GM18502 (cell line): ENCODE data around the gene ADCY2.

Source experiments
- ATAC-seq: cut with Tn5 transposase; IDR thresholded peaks from one replicate; pipeline ENCODE4 v1.9.1; 2021; ENCODE audit warnings: mild to moderate bottlenecking; ENCODE audit not compliant: unreplicated experiment, poor library complexity

The ADCY2 gene

DNA sequence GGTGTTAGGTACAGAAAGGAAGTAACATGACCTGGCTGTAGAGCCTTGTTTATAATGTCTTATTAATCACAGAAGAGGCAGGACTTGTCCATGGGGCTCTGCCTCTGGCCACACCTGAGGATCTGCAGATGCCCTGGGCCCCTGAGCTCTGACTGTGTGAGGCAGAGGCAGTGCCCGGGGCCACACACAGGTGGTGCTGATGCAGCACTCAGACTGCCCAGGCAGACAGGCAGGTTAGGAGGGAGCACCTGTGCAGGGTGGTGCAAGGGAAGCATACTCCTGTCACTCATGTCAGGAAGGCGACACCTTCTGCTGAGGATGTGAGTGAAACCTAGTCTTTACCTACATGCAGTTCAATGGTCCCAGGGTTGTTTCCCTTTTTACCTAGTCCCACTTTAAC is 366.3 kb downstream of the ADCY2 start:
- no peak for ATAC-seq

DNA sequence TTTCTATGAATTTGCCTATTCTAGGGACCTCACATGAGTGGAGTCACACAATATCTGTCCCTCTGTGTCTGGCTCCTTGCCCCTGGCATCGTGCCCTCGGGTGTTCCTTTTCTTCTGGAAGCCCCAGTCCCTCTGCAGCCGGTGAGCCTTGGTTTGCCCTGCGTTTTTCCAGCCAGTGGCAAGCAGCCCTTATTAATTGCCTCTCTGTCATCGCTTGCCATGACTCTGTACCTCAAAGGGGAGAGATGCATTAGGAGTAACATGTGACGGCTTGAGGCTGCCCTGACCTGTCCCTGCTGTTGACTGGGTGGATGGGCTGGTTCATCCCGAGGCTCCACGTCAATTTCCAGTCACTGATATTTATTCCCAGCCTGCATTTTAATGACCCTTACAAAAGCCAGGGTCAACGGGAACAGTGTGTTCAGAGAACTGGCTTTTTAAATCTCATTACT is 367.7 kb downstream of the ADCY2 start:
- ATAC-seq: no peak

DNA sequence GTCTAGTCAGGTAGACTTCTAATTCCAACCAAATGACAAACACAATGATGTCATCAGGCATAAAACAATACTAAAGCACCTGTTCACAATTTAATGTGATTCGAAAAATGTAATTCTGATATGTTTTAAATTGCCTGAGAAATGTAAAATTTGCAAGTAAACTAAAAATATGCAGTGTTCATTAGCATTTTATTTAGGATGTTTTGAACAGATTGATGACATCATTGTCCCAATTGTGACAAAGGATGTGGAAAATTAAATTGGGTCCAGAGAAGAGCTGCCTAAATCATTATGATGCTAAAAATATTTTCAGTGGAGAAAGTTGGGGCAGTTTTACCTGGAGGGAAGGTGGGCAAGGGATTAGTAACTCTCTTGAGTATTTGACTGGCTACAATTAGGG is 368.5 kb downstream of the ADCY2 start:
- no peak for ATAC-seq

DNA sequence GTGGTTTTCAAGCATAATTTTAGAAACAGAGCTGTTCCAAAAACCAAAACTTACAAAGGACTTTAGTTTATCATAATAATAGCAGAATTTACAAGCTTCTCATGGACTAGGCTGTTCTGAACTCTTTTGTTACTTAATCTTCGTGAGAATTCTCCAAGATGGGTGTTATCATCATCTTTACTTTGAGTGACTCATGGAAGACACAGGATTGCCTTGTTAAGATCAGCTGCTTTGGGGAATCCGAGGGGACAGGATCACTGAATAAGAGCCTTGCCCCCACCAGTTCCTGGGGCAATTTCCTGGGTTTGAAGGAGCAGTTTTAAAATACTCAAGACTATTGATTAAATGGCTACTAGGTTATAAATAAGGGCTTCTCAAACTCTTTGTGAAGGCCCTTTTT is 374.5 kb downstream of the ADCY2 start:
- no peak for ATAC-seq

DNA sequence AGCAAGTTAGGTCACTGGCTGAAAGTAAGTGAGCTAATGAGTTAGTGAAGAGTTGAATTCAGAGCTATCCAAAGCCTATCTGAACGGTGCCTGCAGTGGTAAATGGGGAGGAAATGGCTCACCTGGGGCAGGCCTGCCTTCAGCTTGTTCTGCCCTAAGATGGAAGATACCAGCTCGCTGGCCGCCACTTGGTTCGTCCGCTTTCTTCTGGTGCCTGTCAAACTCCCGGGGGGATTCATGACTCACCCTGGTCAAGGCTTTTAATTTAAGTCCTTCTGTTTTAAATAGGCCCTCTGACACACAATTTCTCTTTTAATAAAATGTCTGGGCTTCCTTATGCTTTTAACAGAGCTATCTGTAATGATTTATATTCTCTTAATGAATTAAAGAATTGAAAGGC is 376.2 kb downstream of the ADCY2 start:
- no peak for ATAC-seq

DNA sequence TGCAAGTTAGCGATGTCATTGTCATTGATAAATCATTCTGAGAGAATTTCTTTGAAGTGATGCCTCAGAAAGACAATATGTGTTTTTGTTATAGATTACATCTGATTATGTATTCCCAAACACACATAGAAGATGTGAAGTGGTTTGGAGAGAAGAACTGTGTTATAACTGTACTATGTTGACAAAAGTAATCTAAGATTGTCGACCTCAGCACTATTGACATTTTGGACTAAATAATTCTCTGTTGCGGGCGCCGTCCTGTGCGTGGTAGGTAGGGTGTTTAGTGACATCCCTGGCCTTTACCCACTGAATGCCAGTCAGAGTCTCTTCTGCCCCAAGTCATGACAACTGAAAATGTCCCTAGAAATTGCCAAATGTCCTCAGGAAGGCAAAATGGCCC is 377.2 kb downstream of the ADCY2 start:
- no peak for ATAC-seq

DNA sequence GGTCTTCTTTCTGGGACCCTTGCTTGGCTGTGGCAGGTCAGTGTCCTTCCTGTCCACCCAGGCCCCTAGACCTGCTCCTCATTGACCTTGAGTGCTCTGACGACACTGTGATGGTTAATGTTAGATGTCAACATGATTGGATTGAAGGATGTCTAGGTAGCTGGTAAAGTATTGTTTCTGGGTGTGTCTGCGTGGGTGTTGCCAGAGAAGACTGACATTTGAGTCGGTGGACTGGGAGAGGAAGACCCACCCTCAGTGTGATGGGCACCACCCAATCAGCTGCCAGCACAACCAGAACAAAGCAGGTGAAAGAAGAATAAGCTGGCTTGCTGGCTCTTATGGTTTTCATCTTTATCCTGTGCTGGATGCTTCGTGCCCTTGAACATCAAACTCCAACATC is 380.5 kb downstream of the ADCY2 start:
- no peak for ATAC-seq

DNA sequence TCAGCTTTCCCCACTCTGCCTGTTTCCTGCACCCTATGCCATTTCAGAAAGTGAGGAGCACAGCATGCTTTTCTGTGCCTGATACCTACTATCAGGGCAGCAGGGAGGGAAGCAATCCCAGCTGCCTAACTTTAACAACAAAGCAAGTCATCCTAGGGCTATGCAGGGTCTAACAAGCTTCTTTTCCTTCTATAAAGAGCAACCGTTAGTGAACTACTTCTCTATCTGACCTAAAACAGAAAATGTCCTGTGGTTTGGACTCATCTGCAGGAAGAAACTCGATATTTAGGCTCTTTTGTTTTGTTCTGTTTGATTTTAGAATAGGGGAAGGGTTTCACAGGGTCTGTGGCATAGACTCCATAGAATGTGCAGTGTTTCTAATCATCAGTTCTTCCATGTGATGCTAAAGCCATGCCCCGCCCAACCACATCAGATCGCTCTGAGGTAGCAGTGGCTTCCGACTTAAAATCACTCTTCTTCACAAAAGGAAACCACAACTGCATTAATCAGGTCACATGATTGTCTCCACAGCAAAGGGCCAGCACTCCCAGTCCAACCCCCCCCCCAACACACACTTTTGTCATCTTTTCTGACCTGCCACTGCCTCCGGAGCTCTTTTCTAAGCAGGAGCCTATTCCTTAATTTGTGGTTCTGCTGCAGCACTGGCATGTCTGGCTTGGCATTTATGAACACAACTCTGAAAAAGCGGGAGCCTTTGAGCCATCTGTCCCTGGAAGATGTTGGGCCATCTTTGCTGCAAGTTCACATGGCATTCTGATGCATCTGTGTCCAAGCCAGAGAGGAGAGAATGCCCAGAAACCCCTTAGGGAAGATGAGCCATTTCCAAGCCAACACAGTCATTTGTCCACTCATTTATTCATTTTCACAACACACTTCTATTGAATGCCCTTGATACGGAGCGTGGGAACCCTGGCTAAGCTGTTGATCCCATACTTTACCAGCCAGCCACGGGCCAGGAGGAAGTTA is 383.4 kb downstream of the ADCY2 start:
- ATAC-seq: peak; percentile 79

DNA sequence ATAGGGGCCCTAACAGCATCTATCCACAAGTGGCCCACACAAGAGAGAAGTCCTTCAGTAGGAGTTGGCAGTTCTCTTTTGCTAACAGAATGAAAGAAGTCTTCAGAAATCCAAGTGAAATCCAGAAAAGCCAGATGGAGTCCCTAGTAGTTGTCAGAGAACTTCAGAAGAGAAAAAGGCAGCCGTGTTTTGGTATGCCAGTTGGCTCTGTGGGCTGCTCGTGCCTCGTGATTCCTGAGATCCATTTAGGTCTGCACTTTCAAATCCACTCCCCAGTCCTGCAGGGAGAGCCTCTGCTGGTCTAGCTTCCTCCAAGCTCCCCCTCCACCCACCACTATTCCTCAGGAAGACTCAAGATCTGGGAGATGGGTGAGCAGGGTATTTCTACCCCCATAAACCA is 386.0 kb downstream of the ADCY2 start:
- no peak for ATAC-seq

DNA sequence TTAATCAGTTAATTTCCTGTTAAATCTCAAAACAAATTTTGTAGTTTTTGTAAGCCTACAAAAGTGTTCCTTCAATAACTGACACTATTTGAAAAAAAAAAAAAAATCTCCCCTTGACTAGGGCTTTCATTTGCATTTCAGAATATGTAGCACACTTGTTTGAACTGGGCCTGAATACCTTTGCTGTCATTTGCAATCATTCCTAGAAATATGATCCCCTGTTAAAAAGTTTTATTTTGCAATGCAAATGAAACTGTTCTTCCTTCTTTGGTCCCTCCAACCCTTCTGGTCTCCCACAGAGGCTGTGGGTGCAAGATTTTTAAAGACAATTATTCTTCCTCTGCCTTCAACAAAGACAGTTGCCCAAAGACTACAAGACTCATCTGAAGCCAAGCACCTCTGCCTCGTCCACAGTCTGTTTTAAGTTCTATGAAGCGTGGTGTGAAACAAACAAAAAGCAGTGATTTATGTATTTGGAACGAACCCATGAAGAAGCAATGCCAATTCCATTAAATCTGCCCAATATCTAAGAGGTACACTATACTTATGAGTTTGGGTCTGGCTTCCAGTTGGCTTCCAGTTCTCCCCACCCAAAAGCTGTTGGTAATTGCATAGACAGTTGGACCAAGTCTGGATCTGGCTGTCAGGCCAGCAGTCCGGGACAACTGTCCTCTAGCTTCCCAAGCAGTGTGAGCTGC is 388.9 kb downstream of the ADCY2 start:
- ATAC-seq: no peak

DNA sequence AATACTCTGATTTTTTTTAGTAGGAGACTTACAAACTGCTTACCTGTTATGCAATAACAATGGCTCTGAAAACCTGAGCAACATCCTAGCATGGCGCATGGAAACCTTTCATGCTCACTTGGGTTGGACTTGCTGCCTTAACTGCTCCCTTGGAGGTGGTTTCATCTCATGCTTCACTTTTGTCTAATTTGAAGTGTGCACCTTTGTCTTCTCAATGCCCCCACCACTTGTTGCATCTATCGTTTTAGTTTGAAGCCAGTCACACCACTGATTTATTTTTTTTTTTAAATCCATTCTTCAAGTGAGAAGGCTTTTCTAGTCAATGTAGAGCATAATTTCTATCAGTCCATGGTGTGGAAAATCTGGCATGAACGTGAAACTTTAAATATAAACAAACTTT is 391.8 kb downstream of the ADCY2 start:
- ATAC-seq: no peak

DNA sequence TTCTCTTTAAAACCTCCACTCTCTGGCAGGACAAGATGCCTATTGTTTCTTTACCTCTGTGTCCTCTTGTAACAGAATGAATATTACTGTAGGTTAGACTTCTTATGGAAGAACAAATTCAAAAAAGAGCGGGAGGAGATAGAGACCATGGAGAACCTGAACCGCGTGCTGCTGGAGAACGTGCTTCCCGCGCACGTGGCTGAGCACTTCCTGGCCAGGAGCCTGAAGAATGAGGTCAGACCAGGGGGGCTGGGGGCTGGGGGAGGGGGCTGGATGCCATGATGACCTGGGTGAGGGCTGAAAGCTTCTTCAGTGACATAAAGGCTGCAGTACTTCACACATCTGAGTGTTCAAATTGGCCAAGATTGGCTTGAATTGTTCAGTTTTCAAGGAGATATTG is 393.6 kb downstream of the ADCY2 start:
- ATAC-seq: no peak

DNA sequence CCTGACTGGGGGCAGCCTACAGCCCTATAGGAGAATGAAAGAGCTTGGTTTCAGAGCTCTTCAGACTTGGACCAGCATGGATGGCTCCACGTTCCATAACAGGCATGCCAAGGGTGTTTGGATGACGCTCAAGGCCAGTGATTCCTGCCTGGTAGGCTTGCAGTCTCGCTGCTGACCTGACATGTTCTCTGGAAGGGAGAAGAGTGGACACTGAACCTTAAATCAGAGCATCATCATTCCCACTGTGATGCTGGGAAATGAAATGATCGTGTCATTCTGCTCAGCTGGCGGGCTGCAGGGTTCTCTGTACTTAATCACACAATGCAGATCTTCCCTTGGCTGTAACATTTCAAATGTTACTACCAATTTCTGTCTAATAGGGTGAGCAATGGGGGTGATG is 398.0 kb downstream of the ADCY2 start:
- peak; percentile 22 for ATAC-seq

DNA sequence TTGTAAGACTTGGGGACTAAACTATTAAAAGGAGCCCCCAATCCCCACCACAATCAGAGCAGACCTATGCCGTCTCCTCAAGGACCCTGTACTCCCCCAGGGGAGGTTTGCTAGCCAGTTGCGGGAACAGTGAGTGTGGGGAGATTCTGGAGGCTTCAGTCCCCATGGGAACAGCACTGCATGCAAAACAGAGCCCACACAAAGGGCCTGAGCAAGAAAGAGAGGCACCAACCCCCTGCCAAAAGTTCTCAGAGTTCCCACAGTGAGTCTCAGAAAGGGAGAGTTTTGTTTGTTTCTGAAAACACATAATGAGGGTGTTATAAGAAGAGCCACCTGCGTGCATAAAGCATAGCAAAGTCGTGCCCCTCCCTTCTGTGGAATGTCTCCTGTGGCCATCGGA is 398.4 kb downstream of the ADCY2 start:
- ATAC-seq: peak; percentile 93

DNA sequence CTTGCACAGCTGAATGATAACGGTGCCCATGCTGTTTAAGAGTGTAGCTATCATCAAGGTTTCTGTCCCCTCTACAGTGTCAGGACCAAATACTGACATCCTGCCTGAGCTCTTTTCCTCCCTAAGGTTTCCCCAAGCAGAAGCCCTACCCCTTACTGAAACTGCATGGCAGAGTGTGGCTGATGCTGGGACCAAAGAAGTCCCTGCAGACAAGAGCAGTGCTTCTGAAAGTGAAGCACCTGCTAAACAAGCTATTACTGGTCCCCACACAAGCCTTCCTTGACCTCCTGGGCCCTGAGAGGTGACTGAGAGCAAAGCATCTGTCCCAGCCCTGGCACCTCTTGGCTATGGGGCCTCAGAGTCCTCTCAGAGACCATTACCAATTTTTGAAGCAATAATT is 398.9 kb downstream of the ADCY2 start:
- peak; percentile 60 for ATAC-seq

DNA sequence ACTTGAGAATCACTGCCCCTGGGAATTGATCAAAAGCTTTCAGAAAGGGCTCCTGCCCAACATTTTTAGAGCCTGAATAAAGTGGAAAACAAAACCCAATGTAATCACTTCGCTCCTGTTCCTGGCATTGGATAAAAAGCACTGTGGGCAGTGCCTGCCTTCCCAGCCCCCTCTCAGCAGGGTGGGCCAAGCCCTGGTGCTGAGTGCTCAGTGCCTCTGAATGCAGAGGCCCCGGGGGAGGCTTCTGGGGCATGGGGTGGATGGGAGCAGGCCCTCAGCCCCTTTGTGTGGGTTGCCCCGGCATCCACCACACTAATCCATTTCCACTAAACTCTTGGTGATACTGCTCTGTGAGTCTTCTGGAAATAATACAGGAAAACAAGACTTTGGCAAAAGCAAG is 399.4 kb downstream of the ADCY2 start:
- ATAC-seq: no peak

DNA sequence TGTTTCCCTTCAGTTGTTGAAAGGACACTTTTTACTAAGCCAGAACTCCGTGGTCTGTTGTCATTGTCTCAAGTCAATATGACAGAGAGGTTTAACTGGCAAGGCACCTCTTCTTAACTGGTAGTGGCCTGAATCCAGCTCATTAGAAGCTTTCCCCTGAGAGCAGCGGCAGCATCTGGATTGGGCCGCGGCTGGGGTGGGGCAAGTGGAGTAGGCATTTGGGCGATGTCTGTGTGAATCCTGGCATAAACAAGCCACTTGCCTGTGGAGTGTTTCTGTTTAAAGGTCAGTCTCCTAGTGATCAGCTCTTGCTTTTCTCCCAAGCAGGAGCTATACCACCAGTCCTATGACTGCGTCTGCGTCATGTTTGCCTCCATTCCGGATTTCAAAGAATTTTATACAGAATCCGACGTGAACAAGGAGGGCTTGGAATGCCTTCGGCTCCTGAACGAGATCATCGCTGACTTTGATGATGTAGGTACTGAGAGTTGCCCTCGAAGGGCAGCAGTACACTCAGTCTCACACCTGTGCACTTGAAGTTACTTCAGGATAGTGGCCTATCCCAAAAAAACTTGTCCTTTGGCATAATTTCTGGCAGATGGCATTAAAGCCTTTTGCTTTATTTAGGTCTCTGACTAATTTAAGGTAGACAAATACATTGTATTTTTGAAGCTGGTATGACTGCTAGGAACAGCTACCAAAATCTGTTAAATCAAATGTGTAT is 406.1 kb downstream of the ADCY2 start:
- no peak for ATAC-seq

DNA sequence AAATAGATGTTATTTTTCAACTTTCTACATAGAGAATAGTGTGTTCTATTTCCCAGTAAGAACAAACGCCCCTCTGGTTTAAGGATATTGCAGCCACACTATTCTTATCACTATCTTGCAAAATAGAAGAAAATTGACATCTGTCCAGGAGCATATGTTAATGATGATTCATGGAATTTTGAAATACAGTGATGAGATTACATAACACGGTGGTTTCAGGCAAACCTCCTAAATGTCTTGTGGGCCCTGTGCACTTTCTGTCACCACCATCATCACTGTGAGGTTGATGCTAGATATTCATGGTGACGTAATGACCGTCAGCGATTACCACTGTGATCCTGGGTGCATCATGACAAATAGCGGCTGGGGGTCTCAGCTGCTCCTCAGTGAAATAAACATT is 406.9 kb downstream of the ADCY2 start:
- ATAC-seq: no peak

DNA sequence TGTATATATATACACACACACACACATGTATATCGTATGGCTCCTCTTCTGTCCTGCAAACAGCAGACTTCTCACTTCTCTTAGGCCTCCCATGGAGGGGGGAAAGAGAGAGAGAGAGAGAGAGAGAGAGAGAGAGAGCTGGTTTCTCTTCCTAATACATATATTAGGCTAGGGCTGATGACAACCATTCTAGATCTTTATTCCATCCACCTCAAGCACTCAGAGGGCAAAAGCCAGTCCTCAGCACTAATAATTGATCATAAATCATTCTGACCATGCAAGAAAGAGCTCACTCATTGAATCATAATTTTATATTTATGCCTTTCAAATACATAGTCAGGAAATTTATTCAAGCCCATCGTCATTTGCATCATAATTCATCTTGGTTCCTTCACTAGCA is 408.0 kb downstream of the ADCY2 start:
- ATAC-seq: no peak

DNA sequence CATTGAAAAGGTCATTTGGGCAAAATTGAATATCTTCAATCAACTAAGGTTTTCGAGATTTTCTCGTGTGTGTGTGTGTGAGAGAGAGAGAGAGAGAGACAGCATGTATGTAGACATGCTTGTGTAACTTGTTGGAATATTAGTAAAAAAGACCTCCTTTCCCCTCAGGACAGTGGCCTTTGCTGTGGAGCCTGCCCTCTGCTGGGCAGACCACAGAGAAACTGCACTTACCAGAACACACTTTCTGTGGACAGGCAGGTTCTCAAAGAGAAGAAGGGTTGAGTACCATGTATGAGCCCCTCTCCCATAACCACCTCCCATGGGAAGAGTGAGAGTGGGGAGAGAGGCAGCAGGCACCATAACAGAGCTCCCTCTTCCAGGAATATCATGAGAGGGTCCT is 409.4 kb downstream of the ADCY2 start:
- no peak for ATAC-seq

DNA sequence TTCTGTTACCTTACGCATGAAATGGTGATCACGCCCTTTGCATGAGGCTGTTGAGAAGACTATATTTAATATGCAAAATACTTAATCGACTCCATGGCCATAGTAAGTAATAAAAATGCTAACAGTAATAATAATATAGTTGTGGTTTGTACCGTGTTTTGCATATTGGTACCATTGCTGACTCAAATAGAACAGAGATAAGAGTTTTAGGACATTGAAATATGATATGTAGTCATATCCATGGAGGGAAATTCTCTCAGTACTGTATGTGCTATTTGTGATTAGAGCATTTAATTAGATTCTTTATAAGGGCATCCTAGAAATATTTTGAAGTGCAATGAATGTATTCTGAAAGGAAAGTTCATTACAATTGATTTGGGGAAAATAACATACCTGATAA is 413.1 kb downstream of the ADCY2 start:
- peak; percentile 73 for ATAC-seq
